ENCODE data around the gene SNX10. TPM values are rescaled to one million over a fixed set of nuclear protein-coding genes. Genes with fewer than 3 reads are reported as not detected.
A peak's percentile ranks its signal among the peaks of the same experiment; 100 is the strongest.

SNX10 gene
- total RNA-seq, 5 donors from 2014 or later (not counting 1 experiment from before 2014, with no cell fraction given), result 5.7 to 8.8 (median 7.8) TPM

GRCh38 chr7:26305869-26306665 lies 14.4 kb downstream of the SNX10 start:
- peaks cover 14 to 24% (median 14%) of the 10 kb centered on the region in 3 donors for H3K4me1 Mint-ChIP-seq
- CTCF ChIA-PET, result interaction anchor here (0.7 to 1.2 kb wide), 3 partner anchors 9 to 64 kb away, joined by 3 to 4 read pairs (median 3); no protein-coding TSS in a partner anchor
- Histone ChIP-seq H3K36me3 (ENCODE audit: control insufficient read depth in 2 of 2, extremely low read depth in 1 of 2, insufficient read depth in 1 of 2, low read length in 1 of 2) (peaks cover 0 to 10% of the 10 kb centered on the region in 2 donors), H3K9me3 (no peaks in the 10 kb centered on the region), H3K27me3 (replicated peaks in 1 of 2; ENCODE audit: control insufficient read depth in 2 of 2, extremely low read depth in 1 of 2, insufficient read depth in 2 of 2, low read length in 1 of 2) (no peaks in the 10 kb centered on the region), H3K4me3 (ENCODE audit: control insufficient read depth in 1 of 2, extremely low read depth in 1 of 2, low read length in 1 of 2) (no peak overlapping the region), H3K4me1 (ENCODE audit: control insufficient read depth in 1 of 2, extremely low read depth in 1 of 2, insufficient read depth in 2 of 2, low read length in 2 of 2) (peaks cover 4 to 11% of the 10 kb centered on the region in 2 experiments), H3K27ac (ENCODE audit: low read length) (no peak overlapping the region)
- H3K4me3 Mint-ChIP-seq, result no peak overlapping the region
- POLR2A ChIA-PET, result no interaction called here
- DNase-seq (no peak), ATAC-seq (replicated peaks in 1 of 4) (no peak)
- H3K27ac Mint-ChIP-seq, result no peak overlapping the region
- no peaks in the 10 kb centered on the region for H3K27me3 Mint-ChIP-seq
- no peaks in the 10 kb centered on the region for H3K9me3 Mint-ChIP-seq
- peaks cover 19% of the 10 kb centered on the region for H3K36me3 Mint-ChIP-seq
- 93% methylated on average over 6 of the region's 16 CpGs for WGBS (ENCODE audit: insufficient coverage)

DNA sequence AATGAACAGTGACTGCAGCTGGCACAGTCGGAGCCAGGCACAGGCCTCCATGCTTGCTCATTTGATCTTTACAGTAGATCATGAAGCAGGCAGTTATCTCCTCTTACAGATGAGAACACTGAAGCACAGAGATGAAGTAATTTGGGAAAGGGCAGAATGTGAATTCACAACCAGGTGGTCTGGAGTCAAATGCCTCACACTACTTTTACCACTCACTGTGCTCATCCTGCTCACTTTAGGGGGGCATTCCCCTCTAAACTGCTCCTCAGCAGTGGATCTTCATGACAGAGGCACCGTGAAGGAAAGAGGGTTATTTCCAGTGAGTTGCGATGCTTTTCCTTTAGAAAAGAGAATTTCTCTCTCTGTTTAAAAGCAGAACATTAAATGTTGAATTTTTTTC lies 15.1 kb downstream of the SNX10 start:
- Mint-ChIP-seq H3K27me3 (no peaks in the 10 kb centered on the region), H3K27ac (no peak overlapping the region), H3K4me3 (no peak overlapping the region), H3K4me1 (peaks cover 14 to 24% (median 14%) of the 10 kb centered on the region in 3 donors), H3K9me3 (no peaks in the 10 kb centered on the region), H3K36me3 (peaks cover 18% of the 10 kb centered on the region)
- POLR2A ChIA-PET, result no interaction called here
- Histone ChIP-seq H3K9me3 (no peaks in the 10 kb centered on the region), H3K27ac (ENCODE audit: low read length) (no peak overlapping the region), H3K4me1 (ENCODE audit: control insufficient read depth in 1 of 2, extremely low read depth in 1 of 2, insufficient read depth in 2 of 2, low read length in 2 of 2) (peaks cover 4 to 11% of the 10 kb centered on the region in 2 experiments), H3K36me3 (ENCODE audit: control insufficient read depth in 2 of 2, extremely low read depth in 1 of 2, insufficient read depth in 1 of 2, low read length in 1 of 2) (peaks cover 0 to 11% of the 10 kb centered on the region in 2 donors), H3K4me3 (ENCODE audit: control insufficient read depth in 1 of 2, extremely low read depth in 1 of 2, low read length in 1 of 2) (no peak overlapping the region), H3K27me3 (replicated peaks in 1 of 2; ENCODE audit: control insufficient read depth in 2 of 2, extremely low read depth in 1 of 2, insufficient read depth in 2 of 2, low read length in 1 of 2) (no peaks in the 10 kb centered on the region)
- CTCF ChIA-PET, result interaction anchor here in 1 of 2 donors (0.7 kb wide), 1 partner anchor 10 kb away, joined by 4 read pairs; no protein-coding TSS in a partner anchor
- no peak for DNase-seq
- whole genome bisulfite sequencing (ENCODE audit: insufficient coverage), result no CpG with 5 or more reads among the region's 3 CpGs
- ATAC-seq (replicated peaks in 1 of 4), result no peak

DNA sequence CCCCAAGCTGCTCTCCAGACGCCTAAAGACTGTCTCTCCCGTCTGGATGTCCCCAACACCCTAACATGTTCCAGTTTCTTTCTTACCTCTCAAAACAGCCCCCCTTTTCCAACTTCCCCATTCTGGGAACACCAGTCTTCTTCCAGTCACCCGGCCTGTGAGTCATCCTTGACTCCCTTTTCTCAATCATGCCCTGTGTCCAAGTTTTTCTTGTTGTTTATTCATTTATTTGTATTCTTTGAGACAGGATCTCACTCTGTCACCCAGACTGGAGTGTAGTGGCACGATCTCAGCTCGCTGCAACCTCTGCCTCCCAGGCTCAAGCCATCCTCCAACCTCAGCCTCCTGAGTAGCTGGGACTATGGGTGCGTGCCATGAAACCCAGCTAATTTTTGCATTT lies 15.6 kb downstream of the SNX10 start:
- no peak overlapping the region for H3K4me3 ChIP-seq (ENCODE audit: control insufficient read depth in 1 of 2, extremely low read depth in 1 of 2, low read length in 1 of 2)
- DNase-seq, result no peak
- Mint-ChIP-seq H3K4me1 (peaks cover 14 to 24% (median 14%) of the 10 kb centered on the region in 3 donors), H3K36me3 (peaks cover 16% of the 10 kb centered on the region), H3K27me3 (no peaks in the 10 kb centered on the region), H3K4me3 (no peak overlapping the region), H3K27ac (peak overlapping the region in 1 of 2 donors; percentile 34), H3K9me3 (no peaks in the 10 kb centered on the region)
- WGBS (ENCODE audit: insufficient coverage), result 95% methylated on average over 4 of the region's 6 CpGs
- peaks cover 4 to 11% of the 10 kb centered on the region in 2 experiments for H3K4me1 ChIP-seq (ENCODE audit: control insufficient read depth in 1 of 2, extremely low read depth in 1 of 2, insufficient read depth in 2 of 2, low read length in 2 of 2)
- H3K9me3 ChIP-seq, result no peaks in the 10 kb centered on the region
- peaks cover 0 to 7% of the 10 kb centered on the region in 2 donors for H3K36me3 ChIP-seq (ENCODE audit: control insufficient read depth in 2 of 2, extremely low read depth in 1 of 2, insufficient read depth in 1 of 2, low read length in 1 of 2)
- POLR2A ChIA-PET, result interaction anchor here in 1 of 2 donors (0.6 kb wide), 1 partner anchor 1878 kb away, joined by 3 read pairs; no protein-coding TSS in a partner anchor
- no peak overlapping the region for H3K27ac ChIP-seq (ENCODE audit: low read length)
- no peaks in the 10 kb centered on the region for H3K27me3 ChIP-seq (replicated peaks in 1 of 2; ENCODE audit: control insufficient read depth in 2 of 2, extremely low read depth in 1 of 2, insufficient read depth in 2 of 2, low read length in 1 of 2)
- no peak for ATAC-seq (replicated peaks in 1 of 4)
- CTCF ChIA-PET, result no interaction called here

DNA sequence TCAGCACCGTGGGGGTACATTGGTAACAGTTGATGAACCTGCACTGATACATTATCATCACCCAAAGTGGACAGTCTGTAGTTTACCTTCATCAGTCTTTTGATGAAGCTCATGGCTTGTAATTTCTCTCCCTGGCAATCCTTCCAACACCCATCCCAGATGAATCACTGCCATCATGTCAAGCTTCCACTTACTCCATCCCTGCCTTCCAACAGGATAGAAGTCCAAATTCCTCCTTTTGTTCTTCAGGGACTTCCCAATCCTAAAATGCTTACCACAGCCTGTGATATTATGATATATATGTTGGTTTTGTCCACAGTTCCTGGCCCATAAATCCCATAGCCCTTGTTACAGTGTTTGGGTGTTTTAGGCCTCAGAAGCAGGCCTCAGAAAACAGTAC lies 16.1 kb downstream of the SNX10 start:
- Histone ChIP-seq H3K9me3 (no peaks in the 10 kb centered on the region), H3K36me3 (ENCODE audit: control insufficient read depth in 2 of 2, extremely low read depth in 1 of 2, insufficient read depth in 1 of 2, low read length in 1 of 2) (peaks cover 0 to 5% of the 10 kb centered on the region in 2 donors), H3K4me3 (ENCODE audit: control insufficient read depth in 1 of 2, extremely low read depth in 1 of 2, low read length in 1 of 2) (no peak overlapping the region), H3K27ac (ENCODE audit: low read length) (no peak overlapping the region), H3K27me3 (replicated peaks in 1 of 2; ENCODE audit: control insufficient read depth in 2 of 2, extremely low read depth in 1 of 2, insufficient read depth in 2 of 2, low read length in 1 of 2) (no peaks in the 10 kb centered on the region), H3K4me1 (ENCODE audit: control insufficient read depth in 1 of 2, extremely low read depth in 1 of 2, insufficient read depth in 2 of 2, low read length in 2 of 2) (peaks cover 4 to 11% of the 10 kb centered on the region in 2 experiments)
- no CpG with 5 or more reads among the region's 1 CpG for WGBS (ENCODE audit: insufficient coverage)
- DNase-seq (no peak), ATAC-seq (replicated peaks in 1 of 4) (no peak)
- Mint-ChIP-seq H3K4me3 (no peak overlapping the region), H3K9me3 (no peaks in the 10 kb centered on the region), H3K27me3 (no peaks in the 10 kb centered on the region), H3K4me1 (peaks cover 14 to 24% (median 14%) of the 10 kb centered on the region in 3 donors), H3K27ac (no peak overlapping the region), H3K36me3 (peaks cover 13% of the 10 kb centered on the region)
- POLR2A ChIA-PET, result interaction anchor here (0.6 kb wide), 2 partner anchors 18 to 1879 kb away, joined by 3 to 5 read pairs; no protein-coding TSS in a partner anchor
- CTCF ChIA-PET, result interaction anchor here in 1 of 2 donors (0.7 kb wide), 1 partner anchor 410 kb away, joined by 3 read pairs; no protein-coding TSS in a partner anchor

DNA sequence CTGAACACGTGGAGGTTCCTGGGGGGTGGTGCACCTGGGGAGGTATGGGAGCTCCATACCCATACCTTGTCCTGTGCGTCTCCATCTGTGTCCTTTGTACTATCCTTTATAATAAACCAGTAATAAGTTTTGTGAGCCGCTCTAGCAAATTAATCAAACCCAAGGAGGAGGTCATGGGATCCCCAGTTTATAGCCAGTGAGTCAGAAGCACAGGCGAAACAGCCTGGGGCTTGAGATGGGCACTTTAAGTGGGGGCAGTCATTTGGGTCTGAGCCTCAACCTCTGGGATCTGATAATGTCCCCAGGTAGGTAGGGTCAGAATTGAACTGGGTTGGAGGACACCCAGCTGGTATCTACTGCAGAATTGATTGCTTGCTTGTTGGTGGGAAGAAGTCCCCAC lies 16.9 kb downstream of the SNX10 start:
- WGBS (ENCODE audit: insufficient coverage), result no CpG with 5 or more reads among the region's 4 CpGs
- Histone ChIP-seq H3K9me3 (no peaks in the 10 kb centered on the region), H3K4me1 (ENCODE audit: control insufficient read depth in 1 of 2, extremely low read depth in 1 of 2, insufficient read depth in 2 of 2, low read length in 2 of 2) (peaks cover 4 to 11% of the 10 kb centered on the region in 2 experiments), H3K4me3 (ENCODE audit: control insufficient read depth in 1 of 2, extremely low read depth in 1 of 2, low read length in 1 of 2) (no peak overlapping the region), H3K36me3 (ENCODE audit: control insufficient read depth in 2 of 2, extremely low read depth in 1 of 2, insufficient read depth in 1 of 2, low read length in 1 of 2) (peaks cover 0 to 5% of the 10 kb centered on the region in 2 donors), H3K27me3 (replicated peaks in 1 of 2; ENCODE audit: control insufficient read depth in 2 of 2, extremely low read depth in 1 of 2, insufficient read depth in 2 of 2, low read length in 1 of 2) (no peaks in the 10 kb centered on the region), H3K27ac (ENCODE audit: low read length) (no peak overlapping the region)
- ATAC-seq (replicated peaks in 1 of 4) (no peak), DNase-seq (no peak)
- Mint-ChIP-seq H3K4me3 (no peak overlapping the region), H3K27me3 (no peaks in the 10 kb centered on the region), H3K4me1 (peaks cover 11 to 21% (median 14%) of the 10 kb centered on the region in 3 donors), H3K9me3 (no peaks in the 10 kb centered on the region), H3K36me3 (peaks cover 13% of the 10 kb centered on the region), H3K27ac (no peak overlapping the region)
- ChIA-PET CTCF (no interaction called here), POLR2A (no interaction called here)

DNA sequence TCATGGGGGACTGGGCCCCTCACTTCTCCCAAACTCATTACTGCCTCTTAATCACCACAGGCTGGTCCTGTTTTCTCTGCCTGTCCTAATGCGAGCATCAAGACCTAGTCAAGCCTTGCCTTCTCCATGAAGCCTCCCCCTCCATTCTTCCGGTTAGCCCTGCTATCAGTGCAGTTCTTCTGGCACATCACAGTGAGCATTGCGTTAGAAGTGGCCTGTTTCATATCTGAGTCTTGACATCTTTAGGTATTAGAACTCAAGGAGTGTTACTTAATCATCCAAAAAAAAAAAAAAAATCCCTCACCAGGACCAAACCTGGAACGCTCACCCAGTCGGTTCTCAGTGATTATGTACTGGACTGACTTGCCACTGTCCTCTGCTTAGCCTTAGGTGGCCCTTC lies 17.4 kb downstream of the SNX10 start:
- 100% methylated on average over 1 of the region's 5 CpGs for WGBS (ENCODE audit: insufficient coverage)
- Mint-ChIP-seq H3K4me3 (no peak overlapping the region), H3K27ac (no peak overlapping the region), H3K27me3 (no peaks in the 10 kb centered on the region), H3K4me1 (peaks cover 11 to 20% (median 14%) of the 10 kb centered on the region in 3 donors), H3K36me3 (peaks cover 13% of the 10 kb centered on the region), H3K9me3 (no peaks in the 10 kb centered on the region)
- peaks cover 4 to 11% of the 10 kb centered on the region in 2 experiments for H3K4me1 ChIP-seq (ENCODE audit: control insufficient read depth in 1 of 2, extremely low read depth in 1 of 2, insufficient read depth in 2 of 2, low read length in 2 of 2)
- H3K36me3 ChIP-seq (ENCODE audit: control insufficient read depth in 2 of 2, extremely low read depth in 1 of 2, insufficient read depth in 1 of 2, low read length in 1 of 2), result peaks cover 0 to 5% of the 10 kb centered on the region in 2 donors
- no peak overlapping the region for H3K4me3 ChIP-seq (ENCODE audit: control insufficient read depth in 1 of 2, extremely low read depth in 1 of 2, low read length in 1 of 2)
- CTCF ChIA-PET, result interaction anchor here in 1 of 2 donors (0.7 kb wide), 1 partner anchor 111 kb away, joined by 5 read pairs; no protein-coding TSS in a partner anchor
- ATAC-seq (replicated peaks in 1 of 4), result no peak
- H3K9me3 ChIP-seq, result no peaks in the 10 kb centered on the region
- no peaks in the 10 kb centered on the region for H3K27me3 ChIP-seq (replicated peaks in 1 of 2; ENCODE audit: control insufficient read depth in 2 of 2, extremely low read depth in 1 of 2, insufficient read depth in 2 of 2, low read length in 1 of 2)
- POLR2A ChIA-PET, result no interaction called here
- DNase-seq, result no peak
- no peak overlapping the region for H3K27ac ChIP-seq (ENCODE audit: low read length)
